KMS-11 (cell line): ENCODE measurements around the gene CACNA2D1.

Experiments
- H2AFZ ChIP-seq: fragments of 200-600 bp; sonication (generic); 2 replicates; pipeline ENCODE4 v1.6.1; 2016; ENCODE audit warnings: antibody characterized with exemption, mixed run types, low read depth
- H3K27ac ChIP-seq: fragments of 200-600 bp; sonication (generic); 2 replicates; pipeline ENCODE4 v1.6.1; 2016; ENCODE audit warnings: mild to moderate bottlenecking, mixed run types
- H3K27me3 ChIP-seq: fragments of 200-600 bp; sonication (generic); 2 replicates; pipeline ENCODE4 v1.6.1; 2017; ENCODE audit warnings: mild to moderate bottlenecking, low read depth, mixed run types, moderate library complexity; ENCODE audit not compliant: insufficient read depth
- H3K36me3 ChIP-seq: fragments of 200-600 bp; sonication (generic); 2 replicates; pipeline ENCODE4 v1.6.1; 2017; ENCODE audit warnings: mild to moderate bottlenecking, mixed run types; ENCODE audit not compliant: insufficient read depth
- H3K4me1 ChIP-seq: fragments of 200-600 bp; sonication (generic); 2 replicates; pipeline ENCODE4 v1.6.1; 2016; ENCODE audit warnings: mild to moderate bottlenecking, low read depth, mixed run types; ENCODE audit not compliant: poor library complexity, severe bottlenecking
- H3K4me2 ChIP-seq: fragments of 200-600 bp; sonication (generic); 2 replicates; pipeline ENCODE4 v1.7.0; 2016; ENCODE audit warnings: mild to moderate bottlenecking, mixed run types
- H3K4me3 ChIP-seq: fragments of 200-600 bp; sonication (generic); IDR thresholded peaks from 2 replicates; pipeline ENCODE4 v1.6.1; 2017; ENCODE audit warnings: low read depth, low read length, mixed read lengths; ENCODE audit not compliant: insufficient read depth
- H3K79me2 ChIP-seq: fragments of 200-600 bp; sonication (generic); 2 replicates; pipeline ENCODE4 v1.6.1; 2016; ENCODE audit warnings: low read depth, mixed run types; ENCODE audit not compliant: insufficient read depth
- H3K9ac ChIP-seq: fragments of 200-600 bp; sonication (generic); 2 replicates; pipeline ENCODE4 v1.6.1; 2016; ENCODE audit warnings: mild to moderate bottlenecking, mixed run types
- H4K20me1 ChIP-seq: fragments of 200-600 bp; sonication (generic); 2 replicates; pipeline ENCODE4 v1.6.1; 2016; ENCODE audit warnings: mild to moderate bottlenecking, mixed run types; ENCODE audit not compliant: insufficient read depth
- CTCF ChIP-seq: fragments of 200-600 bp; sonication (generic); conservative IDR thresholded peaks from 2 replicates; pipeline ENCODE4 v1.6.1; 2017; ENCODE audit warnings: low read depth, mild to moderate bottlenecking, antibody characterized with exemption, low read length, moderate library complexity, mixed read lengths

The CACNA2D1 gene

GRCh38 chr7:82266081-82266480 is 177.5 kb downstream of the CACNA2D1 start:
- Histone ChIP-seq H2AFZ (no peak overlapping the region), H3K36me3 (no peaks in the 10 kb centered on the region), H3K27ac (no peak overlapping the region), H3K4me1 (no peaks in the 10 kb centered on the region), H4K20me1 (no peaks in the 10 kb centered on the region), H3K4me2 (no peak overlapping the region), H3K27me3 (no peaks in the 10 kb centered on the region), H3K4me3 (no peak overlapping the region), H3K79me2 (no peaks in the 10 kb centered on the region), H3K9ac (no peak overlapping the region)
- TF ChIP-seq CTCF = no peak

- H3K9ac ChIP-seq = no peak overlapping the region
- no peak overlapping the region for H3K4me3 ChIP-seq
- no peaks in the 10 kb centered on the region for H4K20me1 ChIP-seq
- H3K27ac ChIP-seq = no peak overlapping the region
- no peaks in the 10 kb centered on the region for H3K27me3 ChIP-seq
- H3K36me3 ChIP-seq = no peaks in the 10 kb centered on the region
- H2AFZ ChIP-seq = no peak overlapping the region
- no peaks in the 10 kb centered on the region for H3K4me1 ChIP-seq
- no peak for TF ChIP-seq CTCF
- H3K4me2 ChIP-seq = no peak overlapping the region
- no peaks in the 10 kb centered on the region for H3K79me2 ChIP-seq
These were observed 178.7 kb downstream of the CACNA2D1 start for GRCh38 chr7:82264783-82265305.

- Histone ChIP-seq H3K79me2 (no peaks in the 10 kb centered on the region), H3K27me3 (no peaks in the 10 kb centered on the region), H3K9ac (no peak overlapping the region), H3K27ac (no peak overlapping the region), H3K36me3 (no peaks in the 10 kb centered on the region), H2AFZ (no peak overlapping the region), H3K4me3 (no peak overlapping the region), H3K4me2 (no peak overlapping the region), H4K20me1 (no peaks in the 10 kb centered on the region), H3K4me1 (no peaks in the 10 kb centered on the region)
- TF ChIP-seq CTCF = no peak
These were observed 179.4 kb downstream of the CACNA2D1 start for GRCh38 chr7:82263920-82264782.

GRCh38 chr7:82258181-82258580 is 185.4 kb downstream of the CACNA2D1 start:
- H3K27ac ChIP-seq = no peak overlapping the region
- H3K9ac ChIP-seq = no peak overlapping the region
- TF ChIP-seq CTCF = no peak
- no peak overlapping the region for H3K4me2 ChIP-seq
- no peaks in the 10 kb centered on the region for H3K4me1 ChIP-seq
- H4K20me1 ChIP-seq = no peaks in the 10 kb centered on the region
- H3K4me3 ChIP-seq = no peak overlapping the region
- H2AFZ ChIP-seq = no peak overlapping the region
- H3K27me3 ChIP-seq = no peaks in the 10 kb centered on the region
- H3K79me2 ChIP-seq = no peaks in the 10 kb centered on the region
- no peaks in the 10 kb centered on the region for H3K36me3 ChIP-seq
